GM12865 (cell line): ENCODE results near the gene UBL5.

ENCODE experiments used
- DNase-seq: peaks from one replicate; pipeline ENCODE4 v3.0.0; 2010; ENCODE audit warnings: low read depth
- H3K4me3 ChIP-seq: 2 replicates; pipeline ENCODE4 v1.5.1; 2011; ENCODE audit warnings: mild to moderate bottlenecking, low read depth, low read length, control low read depth
- CTCF ChIP-seq: IDR thresholded peaks from 2 replicates; pipeline ENCODE4 v1.5.1; 2011; ENCODE audit warnings: low read length, control low read depth, low read depth, inconsistent platforms; ENCODE audit not compliant: insufficient read depth; ENCODE audit errors: missing control alignments

Gene UBL5

GRCh38 chr19:9791552-9792205, 36.0 kb upstream of the UBL5 start:
- peak overlapping the region; percentile 58 for H3K4me3 ChIP-seq
- TF ChIP-seq CTCF = no peak
- DNase-seq = peak; percentile 93

GRCh38 chr19:9792206-9793070, 35.3 kb upstream of the UBL5 start:
- peak overlapping the region; percentile 58 for H3K4me3 ChIP-seq
- peak; percentile 93 for DNase-seq
- TF ChIP-seq CTCF = no peak

GRCh38 chr19:9793071-9793591, 34.6 kb upstream of the UBL5 start:
- peak; percentile 41 for DNase-seq
- peak overlapping the region; percentile 57 for H3K4me3 ChIP-seq
- no peak for TF ChIP-seq CTCF

GRCh38 chr19:9796113-9796773, 31.5 kb upstream of the UBL5 start:
- H3K4me3 ChIP-seq = no peak overlapping the region
- TF ChIP-seq CTCF = peak; percentile 89
- DNase-seq = peak; percentile 91

- H3K4me3 ChIP-seq = no peak overlapping the region
- DNase-seq = no peak
Measured at GRCh38 chr19:9797871-9798270, 29.8 kb upstream of the UBL5 start.

More at GRCh38 chr19:9797871-9798270, 29.8 kb upstream of the UBL5 start:
- TF ChIP-seq CTCF = no peak
